Dendritic cell treated with granulocyte-macrophage colony-stimulating factor and Interleukin-4, amounts not matched to agents 40 ng/mL and 50 ng/mL, for 4 days (primary cell): ENCODE data around the gene GALT.
A peak's percentile ranks its signal among the peaks of the same experiment; 100 is the strongest.

Source experiments
- H3K27ac Mint-ChIP-seq: one replicate; pipeline ENCODE4 v1.8.0; 2022; ENCODE audit warnings: mild to moderate bottlenecking, mixed read lengths
- H3K27me3 Mint-ChIP-seq: one replicate; pipeline ENCODE4 v1.8.0; 2022; ENCODE audit warnings: mild to moderate bottlenecking, mixed read lengths
- H3K36me3 Mint-ChIP-seq: one replicate; pipeline ENCODE4 v1.8.0; 2022; ENCODE audit warnings: low read depth, mixed read lengths
- H3K4me1 Mint-ChIP-seq: one replicate; pipeline ENCODE4 v1.8.0; 2022; ENCODE audit warnings: low read depth, mixed read lengths
- H3K4me3 Mint-ChIP-seq: one replicate; pipeline ENCODE4 v1.8.0; 2022; ENCODE audit warnings: mild to moderate bottlenecking, moderate library complexity, mixed read lengths
- H3K9me3 Mint-ChIP-seq: one replicate; pipeline ENCODE4 v1.8.0; 2022; ENCODE audit warnings: mixed read lengths
- intact Hi-C: fragments of 100-400 bp; cut with micrococcal nuclease; formaldehyde crosslinking; loops from one replicate; pipeline ENCODE4 v1.15.0; 2022

Gene GALT

GRCh38 chr9:34665381-34666250 lies 19.1 kb downstream of the GALT start:
- Mint-ChIP-seq H3K9me3 (peaks cover 11% of the 10 kb centered on the region), H3K27me3 (no peaks in the 10 kb centered on the region), H3K4me3 (peak overlapping the region; percentile 81), H3K36me3 (peaks cover 10% of the 10 kb centered on the region), H3K27ac (peak overlapping the region; percentile 91), H3K4me1 (peaks cover 35% of the 10 kb centered on the region)
- intact Hi-C loops = loop anchor here (1.0 to 5.0 kb wide), 2 partner anchors 28 to 407 kb away; partner anchors contain the start of genes SIGMAR1 and VCP

GRCh38 chr9:34669809-34670562 lies 23.5 kb downstream of the GALT start:
- intact Hi-C loops = loop anchor here (5.0 kb wide), 1 partner anchor 402 kb away; the partner anchor contains the start of gene VCP
- no peaks in the 10 kb centered on the region for H3K27me3 Mint-ChIP-seq
- no peak overlapping the region for H3K4me3 Mint-ChIP-seq
- peaks cover 11% of the 10 kb centered on the region for H3K9me3 Mint-ChIP-seq
- H3K36me3 Mint-ChIP-seq = peaks cover 10% of the 10 kb centered on the region
- H3K4me1 Mint-ChIP-seq = peaks cover 20% of the 10 kb centered on the region
- H3K27ac Mint-ChIP-seq = no peak overlapping the region

- intact Hi-C loops = no loop called here
- Mint-ChIP-seq H3K27me3 (no peaks in the 10 kb centered on the region), H3K4me3 (no peak overlapping the region), H3K36me3 (peaks cover 10% of the 10 kb centered on the region), H3K4me1 (peaks cover 16% of the 10 kb centered on the region), H3K9me3 (peaks cover 11% of the 10 kb centered on the region), H3K27ac (no peak overlapping the region)
Observed at GRCh38 chr9:34671307-34671706, 24.8 kb downstream of the GALT start.

- no peak overlapping the region for H3K27ac Mint-ChIP-seq
- H3K4me3 Mint-ChIP-seq = no peak overlapping the region
- H3K4me1 Mint-ChIP-seq = no peaks in the 10 kb centered on the region
- intact Hi-C loops = no loop called here
- peaks cover 3% of the 10 kb centered on the region for H3K9me3 Mint-ChIP-seq
- H3K36me3 Mint-ChIP-seq = peaks cover 2% of the 10 kb centered on the region
- H3K27me3 Mint-ChIP-seq = no peaks in the 10 kb centered on the region
Observed at GRCh38 chr9:34674440-34674839, 28.0 kb downstream of the GALT start.

GRCh38 chr9:34675048-34675714 lies 28.7 kb downstream of the GALT start:
- H3K27ac Mint-ChIP-seq = no peak overlapping the region
- H3K36me3 Mint-ChIP-seq = no peaks in the 10 kb centered on the region
- H3K4me3 Mint-ChIP-seq = no peak overlapping the region
- no peaks in the 10 kb centered on the region for H3K4me1 Mint-ChIP-seq
- intact Hi-C loops = loop anchor here (1.0 kb wide), 1 partner anchor 27 kb away; no protein-coding TSS in a partner anchor
- H3K9me3 Mint-ChIP-seq = no peaks in the 10 kb centered on the region
- H3K27me3 Mint-ChIP-seq = no peaks in the 10 kb centered on the region

GRCh38 chr9:34675869-34676268 lies 29.4 kb downstream of the GALT start:
- H3K27ac Mint-ChIP-seq = no peak overlapping the region
- no peaks in the 10 kb centered on the region for H3K9me3 Mint-ChIP-seq
- H3K27me3 Mint-ChIP-seq = no peaks in the 10 kb centered on the region
- no peak overlapping the region for H3K4me3 Mint-ChIP-seq
- no peaks in the 10 kb centered on the region for H3K36me3 Mint-ChIP-seq
- H3K4me1 Mint-ChIP-seq = no peaks in the 10 kb centered on the region
- intact Hi-C loops = loop anchor here (1.0 kb wide), 1 partner anchor 26 kb away; no protein-coding TSS in a partner anchor

- Mint-ChIP-seq H3K36me3 (no peaks in the 10 kb centered on the region), H3K4me1 (peaks cover 27% of the 10 kb centered on the region), H3K4me3 (no peak overlapping the region), H3K27ac (no peak overlapping the region), H3K27me3 (no peaks in the 10 kb centered on the region), H3K9me3 (no peaks in the 10 kb centered on the region)
- intact Hi-C loops = no loop called here
Observed at GRCh38 chr9:34684145-34684544, 37.7 kb downstream of the GALT start.

- peaks cover 27% of the 10 kb centered on the region for H3K4me1 Mint-ChIP-seq
- no peak overlapping the region for H3K4me3 Mint-ChIP-seq
- peaks cover 3% of the 10 kb centered on the region for H3K27me3 Mint-ChIP-seq
- H3K9me3 Mint-ChIP-seq = no peaks in the 10 kb centered on the region
- H3K27ac Mint-ChIP-seq = no peak overlapping the region
- intact Hi-C loops = no loop called here
- no peaks in the 10 kb centered on the region for H3K36me3 Mint-ChIP-seq
Observed at GRCh38 chr9:34684816-34685215, 38.3 kb downstream of the GALT start.

GRCh38 chr9:34685591-34685990 lies 39.1 kb downstream of the GALT start:
- H3K36me3 Mint-ChIP-seq = no peaks in the 10 kb centered on the region
- peaks cover 27% of the 10 kb centered on the region for H3K4me1 Mint-ChIP-seq

GRCh38 chr9:34686231-34686630 lies 39.8 kb downstream of the GALT start:
- Mint-ChIP-seq H3K9me3 (no peaks in the 10 kb centered on the region), H3K4me3 (no peak overlapping the region), H3K27me3 (peaks cover 13% of the 10 kb centered on the region), H3K27ac (no peak overlapping the region), H3K36me3 (no peaks in the 10 kb centered on the region), H3K4me1 (peaks cover 33% of the 10 kb centered on the region)
- intact Hi-C loops = no loop called here

More at GRCh38 chr9:34685591-34685990, 39.1 kb downstream of the GALT start:
- peaks cover 7% of the 10 kb centered on the region for H3K27me3 Mint-ChIP-seq
- H3K27ac Mint-ChIP-seq = no peak overlapping the region
- intact Hi-C loops = no loop called here
- H3K4me3 Mint-ChIP-seq = no peak overlapping the region
- H3K9me3 Mint-ChIP-seq = no peaks in the 10 kb centered on the region

- Mint-ChIP-seq H3K4me3 (no peak overlapping the region), H3K4me1 (peaks cover 33% of the 10 kb centered on the region), H3K9me3 (no peaks in the 10 kb centered on the region), H3K27me3 (peaks cover 14% of the 10 kb centered on the region), H3K36me3 (no peaks in the 10 kb centered on the region), H3K27ac (no peak overlapping the region)
- intact Hi-C loops = no loop called here
Observed at GRCh38 chr9:34686732-34687131, 40.3 kb downstream of the GALT start.

- Mint-ChIP-seq H3K9me3 (no peaks in the 10 kb centered on the region), H3K27ac (peak overlapping the region; percentile 21), H3K36me3 (no peaks in the 10 kb centered on the region), H3K27me3 (peaks cover 14% of the 10 kb centered on the region), H3K4me1 (peaks cover 32% of the 10 kb centered on the region), H3K4me3 (no peak overlapping the region)
- intact Hi-C loops = no loop called here
Observed at GRCh38 chr9:34687276-34688030, 41.0 kb downstream of the GALT start.
